ENCODE measurements around the gene NOL12.
A peak's percentile ranks its signal among the peaks of the same experiment; 100 is the strongest.
"Not testable (repeated sequence)": the region's sequence is repeated elsewhere in the genome, so short reads cannot be mapped to it uniquely, and the experiment has no call there.

The NOL12 gene, protein sequence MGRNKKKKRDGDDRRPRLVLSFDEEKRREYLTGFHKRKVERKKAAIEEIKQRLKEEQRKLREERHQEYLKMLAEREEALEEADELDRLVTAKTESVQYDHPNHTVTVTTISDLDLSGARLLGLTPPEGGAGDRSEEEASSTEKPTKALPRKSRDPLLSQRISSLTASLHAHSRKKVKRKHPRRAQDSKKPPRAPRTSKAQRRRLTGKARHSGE

GRCh38 chr22:37686002-37686982 is at the start of gene NOL12:
TSS of gene NOL12 (plus strand) at chr22:37686343. CDS start at chr22:37686393, 50 bp downstream.
- DNase-seq = peak; percentile 82

- no peak for DNase-seq
Observed at GRCh38 chr22:37636949-37637273, 49.2 kb upstream of the NOL12 start.

- DNase-seq = no peak
Observed at GRCh38 chr22:37638391-37639069, 47.6 kb upstream of the NOL12 start.

DNA sequence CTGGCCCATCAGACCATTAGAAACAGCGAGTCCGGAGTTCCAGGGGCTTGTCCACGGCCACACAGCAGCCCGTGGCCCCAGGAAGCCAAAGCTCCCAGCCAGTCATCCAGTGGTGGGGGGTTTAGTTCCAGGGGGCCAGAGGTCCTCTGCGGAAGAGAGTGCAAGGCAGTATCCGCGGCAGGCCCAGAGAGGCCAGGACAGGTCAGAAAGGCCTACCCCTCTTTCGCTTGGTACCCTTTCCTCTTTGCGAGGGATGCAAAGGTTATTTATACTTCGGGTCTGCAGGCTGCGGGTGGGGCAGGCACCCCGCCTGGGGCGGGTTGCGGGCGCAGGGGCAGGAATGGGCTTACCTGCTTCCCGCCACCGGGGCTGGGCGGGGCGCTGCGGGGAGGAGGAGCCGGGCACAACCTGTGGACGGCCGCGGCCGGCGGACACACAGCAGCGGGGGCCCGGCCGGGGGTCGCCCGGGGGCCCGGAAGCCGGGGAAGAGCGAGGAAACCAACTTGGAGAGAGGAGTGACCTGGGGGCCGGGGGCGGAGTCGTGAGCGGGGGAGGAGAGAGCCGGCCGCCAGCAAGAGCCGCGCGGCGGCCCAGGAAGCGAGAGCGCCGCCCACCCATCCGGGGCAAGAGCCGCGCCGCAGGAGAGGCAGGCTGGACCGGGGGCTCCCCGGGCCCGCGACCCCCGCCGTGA is 46.9 kb upstream of the NOL12 start, which contains the start of gene SH3BP1:
TSS of gene SH3BP1 (plus strand) at position 600 of the 691 bp plus-strand sequence. CDS start 119 bp downstream, outside the sequence.
- DNase-seq = peak; percentile 79

GRCh38 chr22:37639771-37640590 is 46.2 kb upstream of the NOL12 start:
- peak; percentile 52 for DNase-seq

- DNase-seq = no peak
Observed at GRCh38 chr22:37640591-37641560, 45.3 kb upstream of the NOL12 start.

GRCh38 chr22:37641561-37641949 is 44.6 kb upstream of the NOL12 start:
- DNase-seq = no peak

DNA sequence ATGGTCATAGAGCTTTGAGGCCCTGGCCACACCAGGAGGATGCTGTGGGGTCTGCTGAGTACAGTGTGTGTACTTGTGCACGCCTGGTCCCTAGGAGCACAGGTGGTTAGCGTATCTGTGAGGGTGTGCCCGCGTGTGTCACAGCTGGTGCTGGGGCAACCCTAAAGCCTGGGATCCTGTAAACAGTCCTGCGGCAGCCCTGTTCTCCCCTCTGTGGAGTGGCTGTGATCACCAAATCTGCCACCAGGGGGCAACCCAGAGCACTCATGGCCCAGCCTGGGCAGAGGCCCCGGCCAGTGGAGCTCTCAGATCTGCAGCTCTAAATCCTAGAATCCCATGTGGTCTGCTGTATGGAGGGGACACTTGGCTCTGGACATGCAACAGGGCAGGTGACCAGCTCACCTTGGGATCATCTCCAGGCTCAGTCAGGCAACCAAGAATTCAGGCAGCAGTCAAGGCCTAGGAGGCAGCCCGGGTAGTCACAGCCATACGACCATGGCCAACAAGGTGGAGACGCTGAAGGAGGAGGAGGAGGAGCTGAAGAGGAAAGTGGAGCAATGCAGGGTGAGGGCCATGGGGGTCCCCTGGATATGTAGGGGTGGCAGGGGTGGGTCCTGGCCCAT is 42.8 kb upstream of the NOL12 start:
- DNase-seq = peak; percentile 92

DNA sequence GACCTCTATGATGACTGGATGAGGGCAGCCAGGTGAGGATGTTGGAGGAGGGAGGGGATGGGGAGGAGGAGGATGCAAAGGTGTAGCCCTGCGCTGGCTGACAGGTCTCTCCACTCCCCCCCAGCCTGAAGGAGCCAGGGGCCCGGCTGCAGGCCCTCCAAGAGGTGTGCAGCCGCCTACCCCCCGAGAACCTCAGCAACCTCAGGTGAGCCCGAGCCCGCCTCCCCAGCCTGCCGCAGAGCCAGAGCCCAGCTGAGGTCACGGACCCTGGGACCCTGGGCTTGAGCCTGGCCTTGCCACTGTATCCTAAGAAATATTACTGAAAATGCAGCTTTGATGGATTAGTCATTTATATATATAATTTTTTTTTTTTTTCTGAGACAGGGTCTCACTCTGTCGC is 38.8 kb upstream of the NOL12 start:
- DNase-seq = no peak

- DNase-seq = no peak
Observed at GRCh38 chr22:37647928-37648327, 38.2 kb upstream of the NOL12 start.

GRCh38 chr22:37650463-37651136 is 35.5 kb upstream of the NOL12 start:
- no peak for DNase-seq

GRCh38 chr22:37654563-37655251 is 31.4 kb upstream of the NOL12 start:
- DNase-seq = no peak

- no peak for DNase-seq
Observed at GRCh38 chr22:37655252-37655563, 30.9 kb upstream of the NOL12 start.

GRCh38 chr22:37656583-37656982 is 29.6 kb upstream of the NOL12 start:
- DNase-seq = not testable (repeated sequence)

DNA sequence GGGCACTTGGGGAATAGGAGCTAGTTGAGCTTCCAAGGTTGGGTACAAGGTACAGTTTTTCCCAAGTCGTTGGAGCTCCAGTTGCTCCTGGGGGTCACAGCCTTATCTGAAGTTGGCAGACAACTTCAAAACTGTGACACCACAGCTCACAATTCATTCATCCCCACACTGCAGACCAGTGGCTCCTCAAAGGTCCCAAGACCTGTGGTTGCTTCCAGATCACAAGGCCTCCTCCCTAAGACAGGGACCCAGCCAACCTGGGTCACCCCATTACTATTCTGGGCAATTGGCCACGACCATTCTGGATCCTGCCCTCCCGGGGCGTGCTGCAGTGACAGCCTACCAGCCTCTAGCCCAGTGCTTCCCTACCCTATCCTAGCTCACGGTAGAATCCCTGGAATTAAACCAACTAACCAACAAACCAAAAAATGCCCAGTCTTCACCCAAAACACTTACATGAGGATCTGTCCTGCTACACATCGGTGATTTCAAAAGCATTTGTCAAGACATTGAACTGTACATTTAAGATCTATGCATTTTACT is 28.5 kb upstream of the NOL12 start:
- no peak for DNase-seq

- peak; percentile 99 for DNase-seq
Observed at GRCh38 chr22:37658133-37659065, 27.7 kb upstream of the NOL12 start, which contains the start of gene PDXP. TSS of gene PDXP (plus strand) at chr22:37658723. CDS start at chr22:37658783, 60 bp downstream.

GRCh38 chr22:37659066-37659896 is 26.9 kb upstream of the NOL12 start:
- DNase-seq = peak; percentile 49
